HepG2 (cell line): ENCODE data around the gene TCFL5. TPM values are rescaled to one million over a fixed set of nuclear protein-coding genes. Genes with fewer than 3 reads are reported as not detected.

ENCODE experiments used
- BRF2 ChIP-seq: sonication (generic); formaldehyde crosslinking; IDR thresholded peaks from 2 replicates; pipeline ENCODE4 v1.8.1; 2022; ENCODE audit warnings: mild to moderate bottlenecking, missing genetic modification reagents
- FLYWCH1 ChIP-seq: sonication (generic); formaldehyde crosslinking; IDR thresholded peaks from 2 replicates; pipeline ENCODE4 v1.8.1; 2023; ENCODE audit warnings: mild to moderate bottlenecking, missing genetic modification reagents
- GTF2F1 ChIP-seq: fragments of 150-350 bp; IDR thresholded peaks from 2 replicates; pipeline ENCODE4 v1.6.1; 2014; ENCODE audit warnings: low read length
- HES4 ChIP-seq: sonication (generic); formaldehyde crosslinking; IDR thresholded peaks from 2 replicates; pipeline ENCODE4 v1.9.0; 2021; ENCODE audit warnings: mild to moderate bottlenecking, missing genetic modification reagents, borderline replicate concordance
- HNRNPK ChIP-seq: fragments of 200-400 bp; formaldehyde crosslinking; IDR thresholded peaks from 2 replicates; pipeline ENCODE4 v1.6.1; 2018; ENCODE audit warnings: low read length, low read depth, moderate library complexity, mild to moderate bottlenecking; ENCODE audit not compliant: poor library complexity, severe bottlenecking
- MAZ ChIP-seq, 2 experiments: sonication (generic) in 1 of 2; formaldehyde crosslinking in 1 of 2; IDR thresholded peaks; 2 replicates each; pipeline versions ENCODE4 v1.5.0 to v1.6.1; 2012 to 2020; ENCODE audit warnings: low read depth in 2 of 2, mild to moderate bottlenecking in 2 of 2, borderline replicate concordance in 1 of 2, improper control_type of control experiment in 1 of 2, low read length in 1 of 2, missing genetic modification reagents in 1 of 2, moderate library complexity in 1 of 2
- NCOA5 ChIP-seq: sonication (generic); formaldehyde crosslinking; IDR thresholded peaks from 2 replicates; pipeline ENCODE4 v1.4.0; 2020; ENCODE audit warnings: missing genetic modification reagents
- NPAS2 ChIP-seq: sonication (generic); formaldehyde crosslinking; IDR thresholded peaks from 2 replicates; pipeline ENCODE4 v1.8.0; 2022; ENCODE audit warnings: mild to moderate bottlenecking, missing genetic modification reagents, borderline replicate concordance
- NRL ChIP-seq: sonication (generic); formaldehyde crosslinking; IDR thresholded peaks from 2 replicates; pipeline ENCODE4 v1.5.0; 2020; ENCODE audit warnings: missing genetic modification reagents, mild to moderate bottlenecking, moderate library complexity, borderline replicate concordance
- POLR2A ChIP-seq, 2 experiments: IDR thresholded peaks; 2 replicates each; pipeline ENCODE4 v1.6.1; 2011; ENCODE audit warnings: low read depth in 2 of 2, low read length in 2 of 2, mild to moderate bottlenecking in 1 of 2, moderate library complexity in 1 of 2; ENCODE audit not compliant: insufficient read depth in 1 of 2
- PTBP1 ChIP-seq: fragments of 200-400 bp; formaldehyde crosslinking; IDR thresholded peaks from 2 replicates; pipeline ENCODE4 v1.6.1; 2018; ENCODE audit warnings: low read length, low read depth; ENCODE audit not compliant: poor library complexity, severe bottlenecking
- SOX6 ChIP-seq, 2 experiments: fragments of 450-650 bp in 1 of 2; sonication (generic) in 1 of 2; formaldehyde crosslinking in 1 of 2; IDR thresholded peaks; 2 replicates each; pipeline versions ENCODE4 v1.4.0 to v1.6.1; 2017 to 2020; ENCODE audit warnings: antibody characterized with exemption in 1 of 2, mild to moderate bottlenecking in 1 of 2, missing genetic modification reagents in 1 of 2
- SRY ChIP-seq: sonication (generic); formaldehyde crosslinking; IDR thresholded peaks from 2 replicates; pipeline ENCODE4 v1.8.0; 2022; ENCODE audit warnings: mild to moderate bottlenecking, missing genetic modification reagents
- TFDP2 ChIP-seq: sonication (generic); formaldehyde crosslinking; IDR thresholded peaks from 2 replicates; pipeline ENCODE4 v1.4.0; 2020; ENCODE audit warnings: missing genetic modification reagents
- THYN1 ChIP-seq: sonication (generic); formaldehyde crosslinking; IDR thresholded peaks from 2 replicates; pipeline ENCODE4 v1.8.1; 2023; ENCODE audit warnings: low read depth, mild to moderate bottlenecking, moderate library complexity, missing genetic modification reagents, borderline replicate concordance
- ZNF235 ChIP-seq: sonication (generic); formaldehyde crosslinking; IDR thresholded peaks from 2 replicates; pipeline ENCODE4 v1.8.1; 2023; ENCODE audit warnings: mild to moderate bottlenecking, missing genetic modification reagents, borderline replicate concordance
- ZNF335 ChIP-seq: sonication (generic); formaldehyde crosslinking; IDR thresholded peaks from 2 replicates; pipeline ENCODE4 v1.4.0; 2020; ENCODE audit warnings: missing genetic modification reagents
- ZNF619 ChIP-seq: sonication (generic); formaldehyde crosslinking; IDR thresholded peaks from 2 replicates; pipeline ENCODE4 v1.4.0; 2020; ENCODE audit warnings: mild to moderate bottlenecking, missing genetic modification reagents
- ZNF737 ChIP-seq: sonication (generic); formaldehyde crosslinking; IDR thresholded peaks from 2 replicates; pipeline ENCODE4 v1.5.0; 2020; ENCODE audit warnings: missing genetic modification reagents, mild to moderate bottlenecking, borderline replicate concordance
- ZNF766 ChIP-seq: sonication (generic); formaldehyde crosslinking; IDR thresholded peaks from 2 replicates; pipeline ENCODE4 v1.5.0; 2020; ENCODE audit warnings: missing genetic modification reagents, borderline replicate concordance
- polyA plus RNA-seq, 8 experiments: library from polyadenylated mRNA; depleted of rRNA in 3 of 8; stranded (reverse) in 7 of 8; unstranded in 1 of 8; fragments of >200 nt; fragmentation: Illumina TruSeq in 4 of 8; extraction: Trizol in 4 of 8; gene quantifications; 2 replicates each; pipeline versions ENCODE4 v1.2.1 to v1.2.3, GENCODE V29; 2011 to 2016; ENCODE audit warnings: low read depth in 4 of 8, missing spikeins in 1 of 8, mixed read lengths in 1 of 8; ENCODE audit not compliant: insufficient read depth in 1 of 8
- total RNA-seq, 5 experiments: library from RNA; depleted of rRNA; stranded (reverse); fragments of >200 nt; fragmentation: Illumina TruSeq; extraction: Trizol; gene quantifications; 2 replicates each; pipeline ENCODE4 v1.2.3, GENCODE V29; 2016; ENCODE audit warnings: low read depth in 1 of 5
- TF ChIP-seq, protein P1 (sequence below): sonication (generic); formaldehyde crosslinking; IDR thresholded peaks from 2 replicates; pipeline ENCODE4 v1.9.0; 2022; ENCODE audit warnings: low read depth, missing genetic modification reagents
- TF ChIP-seq, protein P2 (sequence below): sonication (generic); formaldehyde crosslinking; IDR thresholded peaks from 2 replicates; pipeline ENCODE4 v1.5.1; 2020; ENCODE audit warnings: missing genetic modification reagents, mild to moderate bottlenecking, borderline replicate concordance

The TCFL5 gene
- total and polyA plus RNA-seq, 2 of the 13 experiments (the other 11 are each of a cell fraction or from before 2014, with no cell fraction given) = 14.8 to 20.0 TPM

GRCh38 chr20:62804627-62805154 is 56.9 kb downstream of the TCFL5 start, which contains the start of gene OGFR (continued):
- TF ChIP-seq HNRNPK (peak; percentile 71), BRF2 (CRISPR knock-in tag) (no peak), NCOA5 (CRISPR knock-in tag) (no peak), ZNF235 (CRISPR knock-in tag) (no peak), THYN1 (CRISPR knock-in tag) (no peak), HES4 (CRISPR knock-in tag) (no peak; the same call in 1 of the 2 replicates), TFDP2 (CRISPR knock-in tag) (no peak), NRL (CRISPR knock-in tag) (0 out of 2 replicates have a peak, but pooled peaks have one; percentile 80), SOX6 (IDR thresholded peaks at IDR 0.05) (no peak), SOX6 (CRISPR knock-in tag; IDR thresholded peaks at IDR 0.05) (no peak), FLYWCH1 (CRISPR knock-in tag) (no peak), PTBP1 (no peak), POLR2A (IDR thresholded peaks at IDR 0.05; ENCODE audit: insufficient read depth in 1 of 2, low read depth in 2 of 2, low read length in 2 of 2) (peak; percentile 20 to 75; a peak in 2 of 4 replicates), ZNF619 (CRISPR knock-in tag) (no peak), ZNF335 (no peak), NPAS2 (no peak), ZNF766 (CRISPR knock-in tag) (no peak), ZNF737 (CRISPR knock-in tag) (no peak), SRY (CRISPR knock-in tag) (peak; percentile 85; the same call in 1 of the 2 replicates), GTF2F1 (no peak), MAZ (IDR thresholded peaks at IDR 0.05; ENCODE audit: borderline replicate concordance, low read depth, low read length) (no peak), MAZ (CRISPR knock-in tag; IDR thresholded peaks at IDR 0.05; ENCODE audit: low read depth) (peak; percentile 62)
- TF ChIP-seq, protein P1, sequence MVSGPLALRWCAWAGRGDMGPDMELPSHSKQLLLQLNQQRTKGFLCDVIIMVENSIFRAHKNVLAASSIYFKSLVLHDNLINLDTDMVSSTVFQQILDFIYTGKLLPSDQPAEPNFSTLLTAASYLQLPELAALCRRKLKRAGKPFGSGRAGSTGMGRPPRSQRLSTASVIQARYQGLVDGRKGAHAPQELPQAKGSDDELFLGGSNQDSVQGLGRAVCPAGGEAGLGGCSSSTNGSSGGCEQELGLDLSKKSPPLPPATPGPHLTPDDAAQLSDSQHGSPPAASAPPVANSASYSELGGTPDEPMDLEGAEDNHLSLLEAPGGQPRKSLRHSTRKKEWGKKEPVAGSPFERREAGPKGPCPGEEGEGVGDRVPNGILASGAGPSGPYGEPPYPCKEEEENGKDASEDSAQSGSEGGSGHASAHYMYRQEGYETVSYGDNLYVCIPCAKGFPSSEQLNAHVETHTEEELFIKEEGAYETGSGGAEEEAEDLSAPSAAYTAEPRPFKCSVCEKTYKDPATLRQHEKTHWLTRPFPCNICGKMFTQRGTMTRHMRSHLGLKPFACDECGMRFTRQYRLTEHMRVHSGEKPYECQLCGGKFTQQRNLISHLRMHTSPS (CRISPR knock-in tag) = no peak
- TF ChIP-seq, protein P2, sequence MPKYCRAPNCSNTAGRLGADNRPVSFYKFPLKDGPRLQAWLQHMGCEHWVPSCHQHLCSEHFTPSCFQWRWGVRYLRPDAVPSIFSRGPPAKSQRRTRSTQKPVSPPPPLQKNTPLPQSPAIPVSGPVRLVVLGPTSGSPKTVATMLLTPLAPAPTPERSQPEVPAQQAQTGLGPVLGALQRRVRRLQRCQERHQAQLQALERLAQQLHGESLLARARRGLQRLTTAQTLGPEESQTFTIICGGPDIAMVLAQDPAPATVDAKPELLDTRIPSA (CRISPR knock-in tag) = no peak
